ENCODE measurements around the gene UBR2. TPM values are rescaled to one million over a fixed set of nuclear protein-coding genes. Genes with fewer than 3 reads are reported as not detected.
A peak's percentile ranks its signal among the peaks of the same experiment; 100 is the strongest.

The UBR2 gene
- total and polyA plus RNA-seq, 2 of the 13 experiments (the other 11 are each of a cell fraction or from before 2014, with no cell fraction given): 17.6 to 29.3 TPM

- TF ChIP-seq ZNF407 (CRISPR knock-in tag; IDR thresholded peaks at IDR 0.05; ENCODE audit: not compliant biosample characterization) (peak; percentile 93), ZFP36L2 (CRISPR knock-in tag; IDR thresholded peaks at IDR 0.05) (peak; percentile 27; the same call in 1 of the 2 replicates), HIVEP1 (CRISPR knock-in tag; IDR thresholded peaks at IDR 0.05) (peak; percentile 95), XBP1 (CRISPR knock-in tag; IDR thresholded peaks at IDR 0.05) (no peak), RARA (CRISPR knock-in tag; IDR thresholded peaks at IDR 0.05) (peak; percentile 68), TGIF2 (CRISPR knock-in tag; IDR thresholded peaks at IDR 0.05) (peak; percentile 84), FOXK1 (CRISPR knock-in tag; IDR thresholded peaks at IDR 0.05; ENCODE audit: borderline replicate concordance, low read depth) (peak; percentile 96), ZNF17 (CRISPR knock-in tag; IDR thresholded peaks at IDR 0.05) (no peak), ZSCAN25 (CRISPR knock-in tag; IDR thresholded peaks at IDR 0.05) (peak; percentile 84; the same call in 1 of the 2 replicates), ZKSCAN1 (IDR thresholded peaks at IDR 0.05; ENCODE audit: low read length) (0 out of 2 replicates have a peak, but pooled peaks have one; percentile 10), ZBTB26 (CRISPR knock-in tag; IDR thresholded peaks at IDR 0.05; ENCODE audit: borderline replicate concordance) (peak; percentile 78; the same call in 1 of the 2 replicates), FOXJ3 (CRISPR knock-in tag; IDR thresholded peaks at IDR 0.05; ENCODE audit: borderline replicate concordance) (peak; percentile 84; the same call in 1 of the 2 replicates), ZBED4 (CRISPR knock-in tag; IDR thresholded peaks at IDR 0.05; ENCODE audit: borderline replicate concordance) (peak; percentile 87), SIN3A (IDR thresholded peaks at IDR 0.05; ENCODE audit: borderline replicate concordance, low read depth, low read length) (peak; percentile 93; the same call in 1 of the 2 replicates), NR2F6 (IDR thresholded peaks at IDR 0.05) (peak; percentile 51; the same call in 1 of the 2 replicates), NR2F6 (CRISPR knock-in tag; IDR thresholded peaks at IDR 0.05) (peak; percentile 68)
Measured at GRCh38 chr6:42563697-42564505, at the start of gene UBR2 (continued).
